NCI-H510A (cell line): ENCODE data around the gene RCOR1.
"Not testable (repeated sequence)": the region's sequence is repeated elsewhere in the genome, so short reads cannot be mapped to it uniquely, and the experiment has no call there.

ENCODE experiments used
- DNase-seq: peaks from one replicate; lab custom pipeline; 2025; lab: John Stamatoyannopoulos, UW

RCOR1 gene

DNA sequence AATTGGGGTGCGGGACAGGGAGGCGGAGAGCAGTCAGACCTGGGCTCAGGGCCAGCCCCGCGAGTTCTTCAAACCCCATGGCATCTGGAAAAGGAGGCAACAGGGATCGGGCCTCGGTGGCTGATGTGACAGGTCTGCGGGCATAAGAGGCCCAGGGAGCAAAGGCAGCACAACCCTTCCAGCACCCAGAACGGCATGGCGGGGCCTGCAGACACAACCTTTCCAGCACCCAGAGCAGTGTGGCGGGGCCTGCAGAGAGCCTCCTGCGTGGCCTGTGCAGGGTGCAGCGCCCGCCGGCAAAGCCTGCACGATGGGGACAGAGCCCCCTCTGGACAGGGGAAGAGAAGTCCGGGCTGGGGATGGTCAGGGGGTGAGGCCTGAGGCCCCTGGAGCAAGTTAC, 158.6 kb downstream of the RCOR1 start:
- DNase-seq = no peak

DNA sequence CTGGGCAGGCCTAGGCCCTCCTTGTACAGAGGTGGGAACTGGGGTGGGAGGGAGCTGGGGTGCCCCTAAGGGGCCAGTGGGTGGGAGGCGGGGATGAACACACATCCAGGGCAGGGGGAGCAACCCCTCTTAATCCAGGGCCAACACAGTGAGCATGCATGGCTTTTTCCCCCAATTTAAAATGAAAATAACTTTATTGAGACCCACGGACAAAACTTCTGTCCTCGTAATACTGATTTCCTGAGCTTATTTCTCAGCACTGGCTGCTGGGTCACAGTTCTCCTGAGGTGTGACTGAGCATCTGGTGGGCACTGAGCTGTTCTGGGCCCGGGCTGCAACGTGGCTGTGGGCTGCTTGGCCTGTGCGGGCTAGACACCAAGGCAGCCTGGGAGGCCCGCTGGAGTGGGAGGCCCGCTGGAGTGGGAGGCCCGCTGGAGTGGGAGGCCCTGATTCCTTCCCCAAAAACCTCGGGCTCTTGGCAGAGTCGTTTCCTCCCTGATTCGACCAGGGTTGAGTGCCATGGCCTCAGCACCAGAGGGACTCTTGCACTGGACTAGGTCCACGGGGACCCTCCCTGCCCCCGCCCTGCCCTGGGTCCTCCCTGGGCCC, 159.9 kb downstream of the RCOR1 start:
- DNase-seq = no peak

DNA sequence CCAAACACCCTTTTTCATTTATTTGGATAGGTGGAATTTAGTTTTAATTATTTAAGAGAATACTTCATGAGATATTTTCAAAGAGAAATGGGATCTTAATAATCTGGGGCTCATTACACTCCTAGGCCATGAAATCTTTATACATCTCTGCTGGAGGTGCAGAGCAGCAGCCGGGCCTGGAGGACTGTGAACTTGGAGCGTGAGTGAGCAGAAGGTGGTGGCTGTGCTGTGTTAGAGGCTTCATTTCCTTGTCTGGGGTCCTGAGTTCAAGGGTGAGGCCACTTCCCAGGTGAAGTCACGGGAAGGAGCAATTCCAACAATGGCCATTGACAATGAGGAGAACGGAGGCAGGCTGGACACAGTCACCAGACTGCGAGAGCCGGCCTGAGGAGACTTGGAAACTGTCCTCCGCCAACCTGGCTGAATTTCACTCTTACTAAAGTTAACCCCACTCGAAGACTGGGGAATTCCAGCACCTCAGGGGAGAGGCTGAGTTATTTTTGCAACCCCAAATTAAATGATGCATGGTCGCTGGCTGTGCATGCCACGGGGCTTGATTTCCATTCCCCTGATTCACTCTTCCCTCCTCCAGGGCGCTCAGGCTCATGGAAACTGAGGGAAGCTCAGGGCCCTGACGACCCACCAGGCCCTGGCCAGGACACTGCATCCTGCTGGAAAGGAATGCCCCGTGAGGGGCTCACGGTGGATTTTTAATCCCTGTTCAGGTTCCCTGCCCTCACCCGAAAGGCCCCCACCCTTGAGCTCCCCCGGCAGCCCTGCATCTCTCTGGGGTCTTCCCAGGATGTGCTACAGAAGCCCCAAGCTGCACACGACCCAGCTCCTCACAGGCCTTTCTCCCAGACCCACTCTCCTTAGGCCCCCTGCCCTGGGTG, 162.2 kb downstream of the RCOR1 start:
- DNase-seq = no peak

DNA sequence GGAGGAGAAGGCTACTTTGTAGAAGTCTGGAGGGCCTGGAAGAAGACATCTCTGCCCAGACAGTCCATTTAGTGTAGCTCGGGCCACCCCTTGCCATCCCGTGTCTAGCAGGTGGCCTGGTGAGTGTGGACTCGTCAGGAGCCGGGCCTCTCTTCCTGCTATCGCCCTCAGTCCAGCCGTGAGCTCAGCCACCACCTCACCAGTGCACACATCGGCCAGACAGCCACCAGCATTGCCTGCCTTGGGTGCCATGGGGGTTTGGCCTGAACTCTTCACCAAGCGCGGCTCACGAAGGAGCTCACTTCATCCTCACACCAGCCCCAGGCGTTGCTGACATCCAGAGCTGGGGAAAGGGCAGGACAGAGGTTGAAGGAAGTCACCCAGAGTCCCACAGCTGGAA, 165.2 kb downstream of the RCOR1 start:
- DNase-seq = no peak

DNA sequence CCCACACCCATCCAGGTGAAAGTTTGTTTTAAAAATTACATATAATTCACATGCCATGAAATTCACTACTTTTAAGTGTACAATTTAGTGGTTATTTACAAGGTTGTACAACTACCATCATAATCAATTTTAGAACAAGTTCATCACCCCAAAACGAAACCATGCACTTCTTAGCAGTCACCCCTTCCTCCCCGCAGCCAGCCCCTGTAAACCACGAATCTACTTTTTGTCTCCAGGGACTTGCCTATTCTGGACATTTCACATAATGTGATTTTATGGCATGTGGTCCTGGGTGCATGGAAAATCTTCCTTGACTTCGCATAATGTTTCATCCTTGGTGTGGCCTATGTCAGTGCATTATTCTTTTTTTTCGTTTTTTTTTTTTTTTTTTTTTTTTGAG, 165.6 kb downstream of the RCOR1 start:
- no peak for DNase-seq

DNA sequence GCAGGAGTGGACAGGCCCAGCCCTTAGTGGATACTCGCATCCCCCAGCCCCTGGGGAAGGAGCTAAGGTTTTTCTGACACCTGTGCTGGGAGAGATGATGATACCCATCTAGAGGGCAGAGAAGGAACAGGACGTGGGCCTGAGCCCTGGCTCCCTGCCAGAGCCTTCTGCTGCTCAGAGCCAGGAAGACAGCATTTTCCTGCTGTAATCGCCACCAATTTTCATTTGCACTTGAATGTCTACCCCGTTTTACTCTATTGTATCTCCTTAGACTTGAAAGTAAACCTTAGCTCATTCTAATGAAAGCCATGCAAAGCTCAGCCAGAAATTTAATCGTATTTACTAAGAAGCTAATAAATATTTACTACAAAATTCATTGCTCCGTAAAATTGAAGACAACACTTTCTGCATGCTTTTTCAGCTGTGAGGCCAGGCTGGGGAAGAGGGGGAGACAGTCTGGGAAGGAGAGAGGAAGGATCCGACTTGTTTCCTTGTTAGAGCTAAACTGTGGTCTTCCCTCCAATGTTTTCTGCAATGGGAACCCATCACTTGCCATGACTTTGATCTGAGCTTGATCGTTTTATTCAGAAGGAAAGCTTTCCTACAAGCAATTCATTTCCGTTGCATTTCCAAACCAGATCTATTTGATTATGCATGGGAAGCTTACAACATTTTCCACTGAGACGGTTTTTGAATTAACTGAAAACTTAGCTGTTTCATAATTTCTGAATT, 167.2 kb downstream of the RCOR1 start:
- no peak for DNase-seq

DNA sequence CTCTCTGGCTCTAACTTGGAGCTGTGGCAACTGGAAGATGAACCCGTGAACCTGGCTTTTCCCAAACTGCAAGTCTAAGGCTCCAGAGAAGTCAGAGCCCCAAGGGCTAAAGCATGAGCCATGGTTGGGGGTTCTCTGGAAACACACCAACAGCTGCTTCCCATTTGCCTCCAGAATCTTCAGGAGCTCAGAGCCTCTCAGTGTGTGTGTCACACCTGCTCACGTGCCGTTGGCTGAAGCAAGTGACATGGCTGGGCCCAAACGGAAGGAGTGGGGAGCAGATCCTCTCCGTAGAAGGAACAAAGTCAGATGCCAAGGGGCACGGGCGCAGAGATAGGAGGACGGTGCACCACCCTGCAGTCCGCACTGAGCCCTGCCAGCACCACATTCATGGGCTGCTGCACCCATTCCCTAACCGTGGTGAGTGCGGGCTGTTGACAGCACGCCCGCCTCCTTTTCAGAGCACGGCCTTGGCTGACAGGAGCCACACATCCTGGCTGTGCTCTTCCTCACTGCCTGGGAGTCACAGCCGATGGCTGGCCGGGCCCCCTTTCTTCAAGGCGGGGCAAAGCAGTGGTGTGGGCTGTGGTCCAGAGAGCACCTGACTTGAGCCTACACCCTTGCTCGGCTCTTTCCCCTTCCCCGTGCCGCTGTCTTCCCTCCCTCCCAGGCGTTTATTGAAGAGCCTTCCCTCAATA, 168.2 kb downstream of the RCOR1 start:
- no peak for DNase-seq

DNA sequence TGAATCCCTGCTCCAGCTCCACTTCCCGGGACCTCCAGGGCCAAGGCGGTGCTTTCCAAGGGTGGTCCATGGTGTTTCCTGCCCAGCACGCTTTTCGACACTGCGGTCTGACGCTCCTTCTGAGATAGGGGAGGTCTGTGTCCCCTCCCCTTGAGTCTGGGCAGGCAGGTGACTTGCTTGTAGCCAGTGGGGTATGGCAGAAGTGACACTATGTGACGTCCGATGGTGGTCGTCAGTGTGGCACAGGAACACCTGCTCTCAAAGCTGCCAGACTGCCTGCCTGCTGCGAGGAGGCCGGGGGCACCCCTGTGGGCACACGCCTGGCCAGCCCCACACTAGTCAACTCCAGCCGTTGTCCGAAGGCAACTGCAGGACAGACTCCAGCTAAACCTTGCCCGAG, 168.8 kb downstream of the RCOR1 start:
- no peak for DNase-seq

DNA sequence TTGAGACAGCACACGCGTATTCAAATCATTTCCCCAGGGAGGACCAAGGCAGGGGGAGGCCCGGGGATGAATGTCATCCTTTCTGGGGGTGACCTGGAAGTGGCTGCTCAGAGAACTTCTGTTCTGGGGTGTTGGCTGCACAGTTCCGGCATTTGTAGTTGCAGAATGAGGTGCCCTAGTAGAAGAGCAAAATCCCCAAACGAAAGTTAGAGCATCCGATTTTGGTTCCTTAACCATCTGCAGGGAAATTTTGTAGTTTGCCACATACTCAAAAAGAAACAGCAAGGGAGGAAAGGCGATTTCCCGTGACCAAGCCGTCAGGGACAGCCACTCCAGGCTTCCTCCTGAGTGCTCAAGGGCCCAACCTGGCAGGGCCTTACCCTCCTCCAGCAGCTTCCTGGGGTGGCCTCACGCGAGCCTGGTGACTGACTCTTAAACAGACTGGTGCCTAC, 171.8 kb downstream of the RCOR1 start:
- no peak for DNase-seq

DNA sequence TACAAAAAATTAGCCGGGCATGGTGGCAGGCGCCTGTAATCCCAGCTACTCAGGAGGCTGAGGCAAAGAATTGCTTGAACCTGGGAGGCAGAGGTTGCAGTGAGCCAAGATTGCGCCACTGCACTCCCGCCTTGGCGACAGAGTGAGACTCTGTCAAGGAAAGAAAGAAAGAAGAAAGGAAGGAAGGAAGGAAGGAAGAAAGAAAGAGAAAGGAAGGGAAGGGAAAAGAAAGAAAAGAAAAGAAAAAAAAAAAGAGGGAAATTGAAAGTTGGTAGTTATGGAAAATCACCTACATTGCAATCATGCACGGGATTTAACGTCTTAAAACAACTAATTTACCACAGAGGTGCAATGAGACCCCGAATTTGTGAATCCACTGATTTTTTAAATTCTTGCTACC, 173.3 kb downstream of the RCOR1 start:
- not testable (repeated sequence) for DNase-seq

DNA sequence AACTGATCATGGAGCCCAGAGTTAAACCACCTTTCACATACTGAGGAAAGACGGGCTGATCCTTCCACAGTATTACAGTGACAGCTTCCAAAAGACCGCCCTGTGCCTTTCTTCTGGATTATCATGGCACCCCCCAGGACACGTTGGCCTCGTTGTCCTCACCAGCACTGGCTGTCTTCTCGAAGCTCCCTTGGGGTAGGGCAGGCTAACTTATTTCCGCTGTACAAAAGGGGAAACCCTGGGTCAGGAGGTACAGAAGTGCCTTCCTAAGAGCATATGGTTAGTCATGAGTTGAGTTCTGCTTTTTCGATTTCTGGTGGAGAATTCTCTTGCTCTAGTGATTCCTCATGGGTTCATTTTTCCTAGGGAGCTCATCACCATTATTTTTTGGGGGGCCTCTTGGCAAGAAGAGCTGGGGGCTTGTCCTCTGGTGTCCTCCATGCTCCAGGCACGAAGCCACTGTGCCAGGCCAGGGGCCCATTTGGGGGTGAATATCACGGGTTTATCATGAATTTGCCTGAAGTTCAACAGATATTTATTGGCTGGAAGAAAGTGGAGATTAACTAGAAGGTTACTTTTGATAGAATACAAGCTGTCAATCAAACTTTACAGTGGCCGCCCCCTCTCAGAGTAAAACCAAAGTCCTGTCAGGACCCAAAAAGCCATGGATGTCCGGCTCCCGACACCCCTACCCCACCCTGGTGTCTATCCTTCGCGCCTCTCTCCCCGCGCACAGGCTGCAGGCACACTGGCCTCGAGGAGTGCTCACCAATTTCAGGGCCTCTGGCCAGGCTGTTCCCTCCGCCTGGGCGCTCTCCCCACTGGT, 176.0 kb downstream of the RCOR1 start:
- DNase-seq = no peak

DNA sequence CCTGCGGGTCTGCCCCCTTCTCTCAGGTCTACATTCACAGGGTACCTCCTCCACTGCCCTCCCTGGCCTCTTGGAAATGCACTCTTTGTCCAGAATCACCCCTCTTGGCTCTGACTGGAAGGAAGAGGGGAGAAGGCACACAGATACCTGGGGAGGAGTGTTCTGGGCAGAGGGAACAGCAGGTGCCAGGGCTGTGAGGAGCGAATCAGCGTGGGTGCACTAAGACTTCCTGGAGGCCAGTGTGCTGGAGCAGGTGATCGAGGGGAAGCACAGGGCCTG, 176.5 kb downstream of the RCOR1 start:
- no peak for DNase-seq

DNA sequence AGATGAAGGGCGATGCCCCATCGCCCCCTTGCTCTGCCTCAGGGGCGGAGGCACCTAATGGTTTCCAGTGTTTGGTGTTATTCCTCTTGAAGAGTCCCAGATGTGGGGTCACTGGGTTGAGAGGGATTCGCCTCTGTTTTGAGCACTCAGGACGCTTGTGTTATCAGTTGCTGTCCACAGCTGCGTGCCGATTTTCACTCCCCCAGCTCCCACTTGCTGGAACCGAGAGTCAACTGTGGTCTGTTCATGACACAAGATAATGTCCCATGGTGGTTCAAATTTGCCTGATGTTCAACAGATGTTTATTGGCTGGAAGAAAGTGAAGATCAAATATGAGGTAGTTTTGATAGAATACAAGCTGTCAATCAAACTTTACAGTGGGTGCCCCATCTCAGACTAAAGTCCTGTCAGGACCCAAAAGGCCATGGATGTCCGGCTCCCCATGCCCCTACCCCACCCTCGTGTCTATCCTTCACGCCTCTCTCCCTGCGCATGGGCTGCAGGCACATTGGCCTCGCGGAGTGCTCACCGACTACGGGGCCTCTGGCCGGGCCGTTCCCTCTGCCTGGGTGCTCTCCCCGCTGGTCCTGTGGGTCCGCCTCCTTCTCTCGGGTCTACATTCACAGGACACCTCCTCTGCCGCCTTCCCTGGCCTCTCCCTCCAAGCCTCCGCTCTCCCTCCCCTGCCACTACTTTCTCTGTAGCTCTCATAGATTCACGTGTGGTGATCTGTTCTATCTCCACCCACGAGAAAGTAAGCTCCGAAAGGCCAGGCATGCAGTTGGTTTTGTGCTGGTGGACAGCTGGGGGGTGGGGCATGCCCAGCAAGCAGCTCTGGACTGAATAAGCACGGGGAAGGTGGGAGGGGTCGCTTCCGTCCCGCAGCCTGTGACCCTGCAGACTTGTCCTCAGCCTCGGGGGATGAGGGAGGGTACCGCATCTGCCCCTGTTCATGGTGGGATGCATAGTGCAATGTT, 178.0 kb downstream of the RCOR1 start:
- DNase-seq = no peak

DNA sequence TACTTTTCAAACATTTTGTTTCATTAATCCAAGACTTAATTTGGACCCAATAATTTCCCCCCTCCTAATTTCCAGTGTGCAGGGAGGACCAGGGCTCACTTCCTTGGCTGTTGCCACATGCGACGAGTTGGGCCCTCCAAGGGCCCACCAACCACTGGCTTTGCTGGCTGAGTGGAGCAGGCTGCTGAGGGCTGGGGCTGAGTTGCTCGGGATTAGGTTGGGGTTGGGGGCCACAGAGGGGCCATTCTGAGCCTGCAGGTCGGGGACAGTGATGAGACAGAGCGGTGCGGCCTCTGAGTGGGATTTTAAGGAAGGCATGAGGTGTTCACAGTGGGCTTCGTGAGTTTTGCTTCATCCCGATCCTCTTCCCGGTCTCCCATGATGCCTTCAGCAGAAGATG, 178.7 kb downstream of the RCOR1 start:
- DNase-seq = no peak

DNA sequence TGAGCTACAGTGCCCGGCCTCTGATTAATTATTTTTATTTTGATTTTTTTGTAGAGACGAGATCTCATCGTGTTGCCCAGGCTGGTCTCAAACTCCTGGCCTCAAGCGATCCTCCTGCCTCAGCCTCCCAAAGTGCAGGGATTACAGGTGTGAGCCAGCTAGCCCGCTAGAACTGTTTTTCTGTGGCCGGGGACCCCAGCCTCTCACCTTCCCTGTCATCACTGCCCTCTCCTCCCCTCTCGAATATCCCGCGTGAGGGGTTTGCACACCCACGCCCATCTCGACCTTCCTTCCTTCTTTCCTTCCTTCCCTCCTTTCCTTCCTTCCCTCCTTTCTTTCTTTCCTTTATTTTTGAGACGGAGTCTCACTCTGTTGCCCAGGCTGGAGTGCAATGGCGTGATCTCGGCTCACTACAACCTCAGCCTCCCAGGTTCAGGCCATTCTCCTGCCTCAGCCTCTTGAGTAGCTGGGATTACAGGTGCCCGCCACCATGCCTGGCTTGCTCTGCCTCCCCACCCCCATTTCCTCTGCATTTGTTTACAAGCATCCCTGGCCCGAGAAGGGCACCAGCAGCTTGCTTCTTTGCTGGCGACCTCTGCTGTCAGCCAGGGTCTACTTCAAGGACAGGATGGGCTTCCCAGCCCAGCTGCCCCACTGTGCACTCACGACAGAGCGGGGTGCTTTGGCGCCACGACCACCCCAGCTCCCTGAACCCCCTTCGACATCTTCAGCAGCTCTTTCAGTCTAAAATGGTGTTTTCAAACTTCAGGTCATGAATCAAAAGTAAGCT, 180.5 kb downstream of the RCOR1 start:
- DNase-seq = peak; percentile 30

DNA sequence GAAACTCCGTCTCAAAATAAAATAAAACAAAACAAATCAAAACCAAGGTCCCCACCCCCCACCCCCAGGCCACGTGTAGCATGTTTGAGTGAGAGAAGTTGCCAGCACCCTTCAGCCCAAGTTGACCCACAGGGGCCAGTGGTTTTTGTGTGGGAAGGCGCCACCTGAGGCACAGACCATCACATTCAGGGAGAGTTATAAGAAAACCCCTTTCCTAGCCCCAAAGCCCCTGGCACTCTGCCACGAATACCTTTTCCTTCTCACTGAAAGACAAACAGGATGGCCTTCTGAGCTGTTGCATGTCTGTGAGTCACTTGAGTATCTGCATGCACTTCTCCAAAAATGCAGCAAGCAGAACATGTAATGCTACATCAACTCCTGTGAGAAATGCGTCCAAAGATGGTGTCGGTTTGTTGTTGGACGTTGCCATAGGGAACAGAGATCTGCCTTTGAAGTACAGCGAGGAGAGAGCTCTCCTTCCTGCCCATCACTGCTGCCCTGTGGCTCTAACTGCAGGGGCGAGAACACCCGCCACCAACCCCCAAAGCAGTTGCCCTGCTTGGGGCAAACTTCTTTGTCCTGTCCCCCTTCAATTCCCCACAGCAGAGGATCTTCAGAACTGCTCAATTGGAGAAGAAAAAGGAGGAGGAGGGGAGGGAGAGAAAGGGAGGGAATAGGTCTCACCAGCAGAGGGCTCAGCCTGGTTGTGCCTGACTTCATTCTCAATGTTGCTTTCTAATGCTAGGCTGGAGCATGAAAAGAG, 182.1 kb downstream of the RCOR1 start:
- DNase-seq = no peak

DNA sequence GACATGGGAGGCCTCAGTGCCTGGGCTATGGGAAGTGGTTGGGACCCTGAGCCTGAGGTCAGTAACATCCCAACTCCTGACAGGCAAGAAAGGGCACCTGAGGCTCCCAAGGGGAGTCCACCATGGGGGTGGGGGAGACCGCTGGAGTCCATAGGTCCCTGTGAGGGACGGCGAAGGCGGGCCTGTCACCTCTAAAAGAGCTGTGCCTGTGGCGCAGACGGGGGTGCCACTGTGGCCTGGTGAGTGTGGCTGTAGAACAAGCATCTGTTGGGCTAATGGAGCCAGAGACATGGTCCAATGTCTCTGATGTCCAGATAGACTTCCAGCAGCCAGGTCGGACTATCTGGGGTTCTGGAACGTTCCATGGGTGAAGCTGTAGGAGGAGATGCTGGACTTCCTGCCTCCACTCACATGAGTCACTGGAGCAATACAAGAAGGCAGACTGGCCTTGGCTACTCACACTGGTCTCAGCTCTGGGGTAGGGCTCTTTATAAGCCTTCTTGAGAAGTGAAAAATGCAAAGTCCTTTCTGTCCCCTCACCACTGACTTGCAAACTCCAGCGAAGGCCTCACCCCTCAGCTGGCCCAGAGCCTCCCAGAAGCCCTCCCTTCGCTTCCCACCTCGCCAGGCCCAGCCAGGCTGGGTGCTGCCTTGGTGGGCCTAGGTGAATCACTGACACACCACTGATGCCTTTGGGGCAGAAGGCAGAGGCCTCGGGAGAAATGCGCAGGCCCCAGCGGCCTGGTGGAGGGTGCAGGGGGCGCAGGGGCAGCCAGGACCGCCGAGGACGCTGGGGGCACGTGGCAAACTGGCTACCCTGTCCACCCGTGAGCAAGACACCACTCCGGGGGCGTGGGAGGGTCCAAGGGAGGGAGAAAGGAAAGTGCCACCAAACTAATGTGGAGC, 183.7 kb downstream of the RCOR1 start:
- DNase-seq = no peak
